Mammary epithelial cell (primary cell): ENCODE measurements around the gene CLSTN1.

Experiments
- CTCF ChIP-seq, 2 donors: IDR thresholded peaks in 1 of 2; conservative IDR thresholded peaks in 1 of 2; 2 replicates each; pipeline ENCODE4 v1.5.1; 2011 to 2012; ENCODE audit warnings: inconsistent platforms in 2 of 2, low read length in 2 of 2, mild to moderate bottlenecking in 2 of 2, control low read depth in 1 of 2, low read depth in 1 of 2; ENCODE audit not compliant: insufficient read depth in 1 of 2; ENCODE audit errors: extremely low read depth in 1 of 2
- EZH2 ChIP-seq: IDR thresholded peaks from 2 replicates; pipeline ENCODE4 v1.6.1; 2012; ENCODE audit warnings: low read length, inconsistent platforms, borderline replicate concordance

DNA sequence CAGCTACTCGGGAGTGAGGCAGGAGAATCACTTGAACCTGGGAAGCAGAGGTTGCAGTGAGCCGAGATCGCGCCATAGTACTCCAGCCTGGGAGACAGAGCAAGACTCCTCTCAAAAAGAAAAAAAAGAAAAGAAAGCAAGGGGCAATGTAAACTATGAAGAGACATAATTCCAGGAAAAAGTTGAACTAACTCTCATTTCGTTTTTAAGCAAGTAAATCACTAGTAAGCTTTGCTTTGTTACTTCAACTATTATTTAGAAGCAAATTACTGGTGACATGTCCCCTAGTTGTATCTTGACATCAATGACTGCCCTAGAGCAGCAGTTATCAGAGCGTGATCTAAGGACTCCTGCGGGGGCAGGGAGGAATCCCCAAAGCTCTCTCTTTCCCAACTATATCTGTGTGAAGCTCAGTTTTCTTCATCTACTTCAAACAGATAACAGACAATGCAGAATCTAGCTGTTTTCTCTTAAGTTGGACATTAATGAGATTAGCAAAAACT lies 18.7 kb downstream of the CLSTN1 start:
- TF ChIP-seq CTCF (conservative IDR thresholded peaks at IDR 0.05 in 1 of 2, IDR thresholded peaks at IDR 0.05 in 1 of 2; ENCODE audit: extremely low read depth in 1 of 2, insufficient read depth in 1 of 2, low read depth in 1 of 2, low read length in 2 of 2) (no peak), EZH2 (no peak)
